ELR (cell line): Measurements from ENCODE around the gene BMPR1B.
"Not testable (repeated sequence)": the region's sequence is repeated elsewhere in the genome, so short reads cannot be mapped to it uniquely, and the experiment has no call there.

Experiments used
- DNase-seq: peaks from one replicate; pipeline ENCODE4 v3.0.0-alpha.2; 2015; ENCODE audit warnings: low read depth

BMPR1B gene

GRCh38 chr4:95038791-95039190 is 281.0 kb downstream of the BMPR1B start:
- DNase-seq: no peak

GRCh38 chr4:95044324-95044837 is 286.6 kb downstream of the BMPR1B start:
- DNase-seq: no peak

- no peak for DNase-seq
These were observed 287.7 kb downstream of the BMPR1B start for GRCh38 chr4:95045429-95045828.

- DNase-seq: no peak
These were observed 290.5 kb downstream of the BMPR1B start for GRCh38 chr4:95048296-95048695.

- DNase-seq: no peak
These were observed 291.9 kb downstream of the BMPR1B start for GRCh38 chr4:95049551-95050233.

- no peak for DNase-seq
These were observed 293.4 kb downstream of the BMPR1B start for GRCh38 chr4:95050980-95051701.

GRCh38 chr4:95051702-95052020 is 293.9 kb downstream of the BMPR1B start:
- DNase-seq: no peak

GRCh38 chr4:95058991-95059390 is 301.2 kb downstream of the BMPR1B start:
- DNase-seq: no peak

- no peak for DNase-seq
These were observed 301.9 kb downstream of the BMPR1B start for GRCh38 chr4:95059663-95060062.

- DNase-seq: no peak
These were observed 303.5 kb downstream of the BMPR1B start for GRCh38 chr4:95061220-95061619.

- not testable (repeated sequence) for DNase-seq
These were observed 304.0 kb downstream of the BMPR1B start for GRCh38 chr4:95061801-95062200.

GRCh38 chr4:95066050-95066449 is 308.3 kb downstream of the BMPR1B start:
- no peak for DNase-seq

- no peak for DNase-seq
These were observed 310.6 kb downstream of the BMPR1B start for GRCh38 chr4:95068401-95068800.

- DNase-seq: no peak
These were observed 311.2 kb downstream of the BMPR1B start for GRCh38 chr4:95068818-95069478.

- DNase-seq: no peak
These were observed 314.1 kb downstream of the BMPR1B start for GRCh38 chr4:95071851-95072250.

GRCh38 chr4:95073646-95074045 is 315.9 kb downstream of the BMPR1B start:
- no peak for DNase-seq

GRCh38 chr4:95077864-95078263 is 320.1 kb downstream of the BMPR1B start:
- no peak for DNase-seq

GRCh38 chr4:95080969-95081368 is 323.2 kb downstream of the BMPR1B start:
- DNase-seq: no peak

- no peak for DNase-seq
These were observed 326.8 kb downstream of the BMPR1B start for GRCh38 chr4:95084584-95084983.

GRCh38 chr4:95085124-95085833 is 327.5 kb downstream of the BMPR1B start:
- no peak for DNase-seq

GRCh38 chr4:95086551-95086950 is 328.8 kb downstream of the BMPR1B start:
- no peak for DNase-seq

GRCh38 chr4:95087657-95088455 is 330.1 kb downstream of the BMPR1B start:
- DNase-seq: no peak
